Measurements from ENCODE around the gene RXRG.

The RXRG gene

DNA sequence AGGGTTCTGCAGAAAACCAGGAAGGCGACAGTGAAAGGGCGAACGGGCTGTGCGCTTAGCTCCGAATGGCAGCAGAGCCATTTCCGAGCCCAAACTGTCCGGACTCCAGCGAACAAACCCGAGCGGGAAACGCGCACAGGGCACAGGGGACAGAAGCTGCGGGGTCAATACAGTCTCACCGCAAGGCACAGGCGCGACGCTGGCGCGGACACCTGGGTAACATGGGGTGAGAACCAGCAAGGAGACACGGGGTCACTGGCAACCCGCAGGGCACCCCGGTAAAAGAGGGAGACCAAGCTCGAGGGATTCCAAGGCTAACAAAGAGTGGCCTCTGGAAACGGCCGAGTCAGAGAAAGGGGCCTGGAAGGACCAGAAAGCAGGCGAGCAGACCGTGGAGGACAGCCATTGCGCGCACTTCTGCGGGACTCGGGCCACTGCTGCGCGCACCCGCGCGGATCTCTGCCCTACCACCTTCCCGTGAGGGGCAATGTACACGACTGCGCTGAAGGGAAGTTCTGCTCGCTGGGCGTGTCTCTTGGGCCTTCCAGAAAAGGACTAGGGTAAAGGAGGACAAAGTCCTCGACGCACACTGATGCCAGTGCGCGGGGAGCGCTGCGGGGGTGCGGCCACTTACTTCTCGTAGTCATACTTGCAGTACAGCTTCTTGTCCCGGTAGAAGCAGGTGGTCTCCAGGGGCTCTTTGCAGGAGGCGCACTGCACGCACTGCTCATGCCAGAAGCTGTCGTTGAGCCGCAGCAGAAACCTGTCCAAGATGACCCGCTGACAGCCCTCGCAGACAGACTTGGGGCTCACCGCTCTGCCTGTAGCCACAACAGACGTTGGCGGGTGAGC lies 92.3 kb downstream of the RXRG start:
- Histone ChIP-seq H3K27ac (ENCODE audit: low read length) (no peak overlapping the region), H3K36me3 (ENCODE audit: control insufficient read depth in 2 of 2, insufficient read depth in 2 of 2, low read length in 2 of 2) (no peaks in the 10 kb centered on the region), H3K27me3 (ENCODE audit: control insufficient read depth in 1 of 2, insufficient read depth in 2 of 2, low read length in 2 of 2) (peaks cover 50 to 97% of the 10 kb centered on the region in 2 donors), H3K9ac (ENCODE audit: low read length in 2 of 2) (no peak overlapping the region), H3K4me1 (ENCODE audit: control insufficient read depth, insufficient read depth, low read length) (peaks cover 30% of the 10 kb centered on the region), H3K4me3 (ENCODE audit: low read length in 2 of 2) (no peak overlapping the region), H3K9me3 (ENCODE audit: control insufficient read depth in 2 of 2, low read length in 2 of 2) (no peaks in the 10 kb centered on the region)

DNA sequence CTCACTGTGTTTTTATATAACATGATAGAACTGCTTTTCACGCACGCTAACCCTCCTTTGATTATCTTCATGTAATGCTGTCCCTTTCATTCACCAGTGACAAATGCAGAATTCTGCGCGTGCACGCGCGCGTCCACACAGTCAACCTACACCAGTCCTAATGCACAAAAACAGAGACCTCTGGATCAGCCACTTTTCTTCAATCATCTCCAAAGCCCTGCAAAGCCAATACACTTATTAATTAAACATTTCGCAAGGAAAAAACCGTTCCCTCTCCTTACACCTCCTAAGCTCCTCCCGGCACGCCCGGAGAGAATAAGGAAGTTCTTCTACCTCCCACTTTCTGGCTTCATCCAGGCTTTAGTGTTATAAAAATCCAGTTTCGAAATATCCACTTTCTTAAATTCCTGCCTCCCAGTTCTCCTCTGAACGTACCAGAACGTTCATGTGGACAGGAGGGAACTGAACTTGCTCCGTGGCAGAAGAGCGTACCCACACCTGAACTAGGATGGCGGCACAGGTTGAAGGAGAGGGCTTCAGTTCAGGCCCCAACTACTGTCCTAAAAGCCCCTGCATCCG lies 93.0 kb downstream of the RXRG start:
- no peak overlapping the region for H3K9ac ChIP-seq (ENCODE audit: low read length in 2 of 2)
- peaks cover 30% of the 10 kb centered on the region for H3K4me1 ChIP-seq (ENCODE audit: control insufficient read depth, insufficient read depth, low read length)
- H3K4me3 ChIP-seq (ENCODE audit: low read length in 2 of 2), result no peak overlapping the region
- H3K27me3 ChIP-seq (ENCODE audit: control insufficient read depth in 1 of 2, insufficient read depth in 2 of 2, low read length in 2 of 2), result peaks cover 51 to 92% of the 10 kb centered on the region in 2 donors
- no peak overlapping the region for H3K27ac ChIP-seq (ENCODE audit: low read length)
- no peaks in the 10 kb centered on the region for H3K9me3 ChIP-seq (ENCODE audit: control insufficient read depth in 2 of 2, low read length in 2 of 2)
- H3K36me3 ChIP-seq (ENCODE audit: control insufficient read depth in 2 of 2, insufficient read depth in 2 of 2, low read length in 2 of 2), result no peaks in the 10 kb centered on the region

Measured in stomach smooth muscle (tissue), 2 donors.